ENCODE data around the gene LYVE1. TPM values are rescaled to one million over a fixed set of nuclear protein-coding genes. Genes with fewer than 3 reads are reported as not detected.

Gene LYVE1
- total and polyA plus RNA-seq, 4 donors, result 22.5 to 70.8 (median 36.9) TPM

DNA sequence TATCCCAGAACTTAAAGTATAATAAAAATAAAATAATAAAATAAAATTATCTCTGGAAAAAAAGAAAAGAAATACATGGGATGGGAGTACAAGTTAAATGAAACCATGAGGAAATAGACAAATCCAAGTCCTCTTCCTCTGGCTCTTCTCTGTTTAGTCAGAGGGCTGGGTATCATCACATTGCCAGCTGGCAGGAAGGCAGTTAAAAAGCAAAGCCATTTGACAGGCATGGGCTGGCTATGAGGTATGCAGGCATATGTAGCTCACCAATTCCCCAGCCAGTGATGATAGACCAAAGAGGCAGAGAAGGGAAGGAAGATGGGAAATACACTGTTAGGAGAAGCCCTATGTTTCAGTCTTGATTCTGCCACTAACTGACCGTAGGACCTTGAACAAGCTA is 6.5 kb downstream of the LYVE1 start:
- peaks cover 0 to 3% (median 0%) of the 10 kb centered on the region in 5 donors for H3K4me1 ChIP-seq (ENCODE audit: control insufficient read depth in 5 of 5, insufficient read depth in 5 of 5, low read length in 5 of 5)
- TF ChIP-seq, protein P1, sequence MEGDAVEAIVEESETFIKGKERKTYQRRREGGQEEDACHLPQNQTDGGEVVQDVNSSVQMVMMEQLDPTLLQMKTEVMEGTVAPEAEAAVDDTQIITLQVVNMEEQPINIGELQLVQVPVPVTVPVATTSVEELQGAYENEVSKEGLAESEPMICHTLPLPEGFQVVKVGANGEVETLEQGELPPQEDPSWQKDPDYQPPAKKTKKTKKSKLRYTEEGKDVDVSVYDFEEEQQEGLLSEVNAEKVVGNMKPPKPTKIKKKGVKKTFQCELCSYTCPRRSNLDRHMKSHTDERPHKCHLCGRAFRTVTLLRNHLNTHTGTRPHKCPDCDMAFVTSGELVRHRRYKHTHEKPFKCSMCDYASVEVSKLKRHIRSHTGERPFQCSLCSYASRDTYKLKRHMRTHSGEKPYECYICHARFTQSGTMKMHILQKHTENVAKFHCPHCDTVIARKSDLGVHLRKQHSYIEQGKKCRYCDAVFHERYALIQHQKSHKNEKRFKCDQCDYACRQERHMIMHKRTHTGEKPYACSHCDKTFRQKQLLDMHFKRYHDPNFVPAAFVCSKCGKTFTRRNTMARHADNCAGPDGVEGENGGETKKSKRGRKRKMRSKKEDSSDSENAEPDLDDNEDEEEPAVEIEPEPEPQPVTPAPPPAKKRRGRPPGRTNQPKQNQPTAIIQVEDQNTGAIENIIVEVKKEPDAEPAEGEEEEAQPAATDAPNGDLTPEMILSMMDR (IDR thresholded peaks at IDR 0.05; ENCODE audit: control extremely low read depth, extremely low read depth), result no peak
- 89 to 97% methylated on average over 1 of the region's 1 CpG for WGBS, 2 donors
- no peak overlapping the region for H3K27ac ChIP-seq (ENCODE audit: low read depth in 1 of 2, low read length in 1 of 2)
- DNase-seq (no peak), ATAC-seq (ENCODE audit: insufficient read depth, low FRiP score) (no peak)
- H3K4me3 ChIP-seq, result no peak overlapping the region
- no peaks in the 10 kb centered on the region for H3K9me3 ChIP-seq (ENCODE audit: control insufficient read depth in 4 of 4, insufficient read depth in 3 of 4, low read length in 3 of 4)
- no peaks in the 10 kb centered on the region for H3K36me3 ChIP-seq (ENCODE audit: control insufficient read depth in 4 of 4, insufficient read depth in 4 of 4, low read length in 4 of 4)
- no peak overlapping the region for H3K9ac ChIP-seq (ENCODE audit: insufficient read depth in 1 of 2, low read length in 2 of 2)
- no peaks in the 10 kb centered on the region for H3K27me3 ChIP-seq (ENCODE audit: control insufficient read depth in 3 of 3, insufficient read depth in 3 of 3, low read length in 2 of 3)

- 53 to 68% methylated on average over 3 of the region's 3 CpGs for WGBS, 2 donors
- Histone ChIP-seq H3K36me3 (ENCODE audit: control insufficient read depth in 4 of 4, insufficient read depth in 4 of 4, low read length in 4 of 4) (no peaks in the 10 kb centered on the region), H3K27me3 (ENCODE audit: control insufficient read depth in 3 of 3, insufficient read depth in 3 of 3, low read length in 2 of 3) (no peaks in the 10 kb centered on the region), H3K9ac (ENCODE audit: insufficient read depth in 1 of 2, low read length in 2 of 2) (no peak overlapping the region), H3K4me1 (ENCODE audit: control insufficient read depth in 5 of 5, insufficient read depth in 5 of 5, low read length in 5 of 5) (peaks cover 0 to 3% (median 0%) of the 10 kb centered on the region in 5 donors), H3K27ac (ENCODE audit: low read depth in 1 of 2, low read length in 1 of 2) (no peak overlapping the region), H3K9me3 (ENCODE audit: control insufficient read depth in 4 of 4, insufficient read depth in 3 of 4, low read length in 3 of 4) (no peaks in the 10 kb centered on the region), H3K4me3 (no peak overlapping the region)
- DNase-seq (no peak), ATAC-seq (ENCODE audit: insufficient read depth, low FRiP score) (peak; percentile 66)
- TF ChIP-seq, protein P1 (IDR thresholded peaks at IDR 0.05; ENCODE audit: control extremely low read depth, extremely low read depth), result no peak
Observed at GRCh38 chr11:10561043-10561818, 7.2 kb downstream of the LYVE1 start.

DNA sequence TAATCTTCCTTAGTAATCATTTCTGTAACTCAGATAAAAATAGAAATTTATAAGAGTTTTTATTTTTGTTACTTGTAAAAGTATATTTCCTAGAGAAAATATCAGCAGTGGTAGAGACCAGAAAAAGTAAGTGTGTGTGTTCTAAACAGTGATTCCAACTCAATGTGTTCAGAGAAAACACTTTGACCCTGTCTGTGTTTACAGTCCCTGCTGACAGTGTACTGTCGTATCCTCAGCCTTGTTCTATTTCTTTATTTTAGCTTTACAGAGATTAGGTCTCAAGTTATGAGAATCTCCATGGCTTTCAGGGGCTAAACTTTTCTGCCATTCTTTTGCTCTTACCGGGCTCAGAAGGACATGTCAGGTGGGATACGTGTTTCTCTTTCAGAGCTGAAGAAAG is 10.2 kb downstream of the LYVE1 start:
- Histone ChIP-seq H3K27ac (ENCODE audit: low read depth in 1 of 2, low read length in 1 of 2) (no peak overlapping the region), H3K4me1 (ENCODE audit: control insufficient read depth in 5 of 5, insufficient read depth in 5 of 5, low read length in 5 of 5) (no peaks in the 10 kb centered on the region), H3K36me3 (ENCODE audit: control insufficient read depth in 4 of 4, insufficient read depth in 4 of 4, low read length in 4 of 4) (no peaks in the 10 kb centered on the region), H3K9me3 (ENCODE audit: control insufficient read depth in 4 of 4, insufficient read depth in 3 of 4, low read length in 3 of 4) (no peaks in the 10 kb centered on the region), H3K4me3 (no peak overlapping the region), H3K27me3 (ENCODE audit: control insufficient read depth in 3 of 3, insufficient read depth in 3 of 3, low read length in 2 of 3) (no peaks in the 10 kb centered on the region), H3K9ac (ENCODE audit: insufficient read depth in 1 of 2, low read length in 2 of 2) (no peak overlapping the region)
- ATAC-seq (ENCODE audit: insufficient read depth, low FRiP score) (no peak), DNase-seq (no peak)
- 86 to 91% methylated on average over 3 of the region's 3 CpGs for WGBS, 2 donors
- TF ChIP-seq, protein P1 (IDR thresholded peaks at IDR 0.05; ENCODE audit: control extremely low read depth, extremely low read depth), result no peak
